Activated CD4-positive, alpha-beta T cell treated with anti-CD3 and anti-CD28 coated beads for 1 hour (primary cell): ENCODE results near the gene IMMP2L.
"Not testable (repeated sequence)": the region's sequence is repeated elsewhere in the genome, so short reads cannot be mapped to it uniquely, and the experiment has no call there.

Experiments
- DNase-seq: peaks from one replicate; pipeline ENCODE4 v3.0.0-alpha.2; 2020

Gene IMMP2L

DNA sequence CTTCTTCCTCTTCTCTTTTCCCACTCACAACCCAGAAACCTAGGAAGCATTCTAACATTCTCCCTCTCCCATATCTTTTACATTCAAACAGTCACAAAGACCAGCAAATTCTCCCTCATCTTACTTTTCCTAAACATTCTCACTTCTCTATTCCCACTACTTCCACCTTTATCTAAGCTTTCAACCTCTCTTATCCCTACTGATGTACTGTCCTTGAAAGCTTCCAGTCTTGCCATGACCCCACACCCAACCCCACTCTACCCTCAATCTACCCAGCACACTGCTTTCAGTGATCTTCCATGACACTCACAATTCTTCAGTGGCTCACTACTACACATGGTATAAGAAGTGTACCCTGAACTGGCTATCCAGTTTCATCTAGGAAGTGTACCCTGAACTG lies 5.3 kb downstream of the IMMP2L start:
- no peak for DNase-seq

DNA sequence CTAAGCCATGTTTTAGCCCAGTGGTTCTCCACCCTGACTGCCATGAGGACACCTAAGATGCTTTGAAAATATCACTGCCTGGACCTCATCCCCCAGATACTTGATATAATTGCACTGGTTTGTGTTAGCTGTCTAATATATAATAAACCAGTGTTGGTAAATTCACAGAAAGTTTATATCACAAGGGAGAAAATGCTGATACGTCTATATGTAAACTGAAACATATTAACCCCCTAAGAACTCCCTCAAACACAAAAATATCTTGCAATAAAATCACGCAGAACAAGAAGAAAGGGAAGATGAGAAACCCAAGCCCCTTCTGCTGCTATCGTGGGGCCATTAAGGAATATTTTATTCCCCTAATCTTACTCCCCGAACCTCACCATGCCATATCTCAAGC lies 8.2 kb downstream of the IMMP2L start:
- no peak for DNase-seq

DNA sequence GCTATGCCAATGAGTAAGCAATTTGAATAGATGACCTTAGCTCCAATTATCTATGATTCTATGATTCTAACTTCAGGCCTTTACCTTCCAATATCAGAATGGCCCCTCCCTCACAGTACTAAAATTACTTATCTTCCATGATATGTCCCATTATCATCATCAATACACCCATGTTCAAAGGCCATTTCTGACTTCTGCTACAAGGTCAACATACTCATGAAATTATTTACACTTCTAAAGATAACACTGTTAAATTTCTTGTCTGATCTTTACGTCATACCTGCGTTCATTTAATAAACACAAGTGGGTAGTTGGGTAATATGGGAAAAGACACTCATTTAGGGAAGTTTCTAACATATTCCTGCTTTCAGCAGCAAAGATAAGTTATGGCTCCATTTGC lies 21.2 kb downstream of the IMMP2L start:
- no peak for DNase-seq

DNA sequence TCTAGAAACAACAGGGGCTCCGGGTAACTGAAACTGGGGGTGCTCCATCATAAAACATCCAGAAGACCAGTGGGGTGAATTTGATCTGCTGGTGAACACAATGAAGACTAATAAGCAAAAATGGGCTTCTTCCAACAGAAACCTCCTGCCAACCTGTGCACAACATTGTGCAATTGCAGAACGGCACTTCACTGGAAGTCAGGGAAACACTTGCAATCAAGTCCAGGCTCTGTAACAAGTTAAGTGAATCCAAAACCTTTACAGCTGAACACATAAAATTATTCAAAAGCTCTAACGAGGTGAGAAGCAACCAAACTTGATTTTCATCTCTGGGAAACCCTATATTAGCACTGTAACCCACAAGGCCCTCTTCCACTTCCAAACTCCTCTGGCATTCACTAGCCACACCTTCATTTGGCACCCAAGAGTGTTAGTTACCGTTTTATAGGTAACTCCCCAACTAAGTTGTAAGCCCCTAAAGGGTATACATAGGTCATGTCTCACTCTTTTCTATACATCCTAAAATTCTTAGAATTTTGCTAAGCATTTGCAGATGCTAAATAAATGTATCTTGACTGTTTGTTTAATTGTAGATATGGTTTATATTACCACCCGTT lies 22.0 kb downstream of the IMMP2L start:
- DNase-seq: no peak

DNA sequence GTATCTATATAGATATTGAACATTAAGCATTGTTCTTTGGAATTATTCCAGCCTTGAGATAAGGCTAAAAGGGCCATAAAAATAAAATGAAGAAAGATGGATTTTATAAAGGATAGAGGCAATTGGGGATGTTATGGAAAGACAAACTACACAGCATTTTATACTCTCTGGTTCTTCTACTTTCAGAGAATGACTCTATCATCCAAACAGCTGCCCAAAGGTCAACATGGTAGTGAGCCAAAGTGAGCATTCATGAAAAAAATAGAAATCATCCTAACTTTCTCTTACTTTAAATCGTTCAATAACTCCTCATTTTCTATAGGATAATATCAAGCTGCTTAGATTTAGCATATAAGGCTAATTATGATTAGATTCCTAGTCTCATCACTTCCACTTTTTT lies 25.2 kb downstream of the IMMP2L start:
- DNase-seq: no peak

DNA sequence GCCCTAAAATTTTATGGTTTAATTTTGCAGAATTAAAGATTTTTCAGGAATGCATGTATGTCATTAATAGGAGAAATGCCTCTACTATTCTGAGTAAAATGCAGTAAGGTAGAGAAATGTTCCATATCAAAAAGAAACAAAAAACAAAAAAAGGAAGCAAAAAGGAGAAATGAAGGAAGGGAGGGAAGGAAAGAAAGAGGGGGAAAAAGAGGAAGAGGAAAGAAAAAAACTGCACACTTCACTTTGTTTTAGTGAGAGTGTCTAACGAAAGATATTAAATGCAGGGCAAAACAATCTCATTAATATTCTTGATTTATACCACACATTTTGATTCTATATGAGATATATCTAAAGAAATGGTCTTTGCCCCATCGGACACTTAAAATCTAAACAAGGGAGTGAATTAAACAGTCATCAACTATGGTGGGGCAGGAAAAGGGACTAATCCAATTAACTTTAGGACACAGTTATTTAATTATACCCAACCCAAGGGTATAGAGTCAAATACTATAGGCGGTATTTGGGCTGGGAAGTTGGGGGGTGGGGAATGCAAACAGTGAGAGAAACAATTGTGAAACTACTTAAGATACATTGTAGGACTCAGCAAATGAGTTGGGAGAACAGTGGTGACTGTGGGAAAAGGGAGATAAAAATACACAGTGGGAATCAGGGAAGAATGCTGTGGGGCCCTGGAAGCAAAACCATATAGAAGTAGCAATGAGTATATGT lies 27.0 kb downstream of the IMMP2L start:
- DNase-seq: no peak

DNA sequence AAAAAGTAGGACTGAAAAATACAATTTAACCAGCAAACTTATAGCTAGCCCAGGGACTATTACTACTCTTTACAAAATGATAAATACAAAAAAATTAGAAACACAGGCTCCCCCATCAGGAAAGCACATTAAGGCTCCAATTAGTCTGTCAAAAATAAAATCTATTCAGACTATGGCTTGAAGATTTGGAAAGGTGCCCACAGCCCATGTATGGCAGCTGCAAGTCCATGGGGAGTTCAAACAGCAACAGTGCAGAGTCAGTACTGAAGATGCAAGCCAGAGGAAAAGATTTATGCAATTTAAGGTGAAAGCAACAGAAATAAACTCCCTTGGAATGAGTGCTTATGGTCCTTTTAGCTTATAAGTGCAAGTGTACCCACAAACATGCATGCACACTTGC lies 29.7 kb downstream of the IMMP2L start:
- no peak for DNase-seq

DNA sequence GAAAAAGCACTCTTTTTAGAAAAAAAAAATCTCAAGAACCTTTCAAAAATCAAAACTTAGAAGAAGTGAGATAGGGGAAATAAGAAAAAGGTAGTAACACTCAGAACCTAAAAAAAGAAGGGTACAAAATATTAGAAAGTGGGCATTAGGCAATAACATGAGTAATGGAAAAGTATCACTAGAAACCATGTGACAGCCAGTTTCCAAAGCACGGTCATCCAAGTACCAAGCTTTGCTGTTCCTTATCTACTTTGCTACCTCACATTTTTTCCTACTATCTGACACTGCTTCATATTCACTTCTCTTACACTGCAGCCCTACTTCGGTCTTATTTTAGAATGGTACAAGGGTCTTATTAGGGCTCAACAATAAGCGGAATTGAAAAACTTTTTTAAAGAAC lies 30.3 kb downstream of the IMMP2L start:
- no peak for DNase-seq

DNA sequence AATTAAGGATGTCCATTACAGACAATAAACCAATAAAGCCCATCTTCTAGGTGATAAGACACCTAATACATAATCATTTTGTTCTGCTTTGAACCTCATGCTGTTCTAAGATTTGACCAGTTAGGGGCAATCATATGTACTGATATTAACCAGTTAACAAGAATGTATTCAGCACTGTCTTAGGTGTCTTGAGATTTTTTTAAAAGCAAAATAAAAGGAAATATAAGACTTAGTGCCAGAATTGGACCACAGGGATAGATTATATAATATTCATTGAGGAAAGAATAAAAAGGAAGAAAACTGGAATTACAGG lies 32.0 kb downstream of the IMMP2L start:
- no peak for DNase-seq

DNA sequence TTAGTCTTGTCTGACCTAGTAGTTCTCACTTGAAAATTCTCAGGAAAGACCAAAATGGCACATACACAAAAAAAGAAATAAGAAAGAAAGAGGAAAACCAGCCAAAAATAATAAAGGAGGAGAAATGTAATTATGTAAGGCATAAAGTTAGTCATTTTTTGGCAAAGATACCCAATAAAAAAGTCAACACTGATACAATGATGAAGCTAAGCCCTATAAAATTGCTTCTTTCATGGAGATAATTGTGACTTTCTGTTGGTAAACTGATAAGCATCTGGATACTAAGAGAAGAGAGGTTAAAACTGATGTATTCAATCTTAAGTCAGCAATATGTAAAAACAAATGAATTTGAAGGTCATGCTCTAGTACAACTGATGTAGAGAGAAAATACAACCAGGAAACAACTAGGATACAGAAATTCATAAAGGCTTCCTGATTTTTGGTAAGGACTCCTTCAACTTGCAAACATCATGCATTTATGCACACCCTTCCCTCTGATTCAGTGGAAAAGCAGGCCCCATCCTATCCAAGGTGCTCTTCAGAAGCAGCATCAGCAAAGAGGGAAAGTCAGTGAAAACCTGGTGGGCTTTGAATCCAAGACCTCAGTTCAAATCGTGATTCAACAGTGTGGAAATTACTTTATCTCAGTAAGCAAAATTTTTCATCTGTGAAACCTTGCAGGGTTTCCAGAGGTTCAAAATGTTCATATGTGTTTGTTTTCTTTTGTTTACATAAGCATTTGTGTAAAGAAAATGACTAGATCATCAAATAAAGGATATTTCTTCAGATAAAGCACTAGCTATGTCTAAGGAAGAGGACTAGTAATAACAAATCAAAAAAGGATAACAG lies 32.6 kb downstream of the IMMP2L start:
- DNase-seq: no peak

DNA sequence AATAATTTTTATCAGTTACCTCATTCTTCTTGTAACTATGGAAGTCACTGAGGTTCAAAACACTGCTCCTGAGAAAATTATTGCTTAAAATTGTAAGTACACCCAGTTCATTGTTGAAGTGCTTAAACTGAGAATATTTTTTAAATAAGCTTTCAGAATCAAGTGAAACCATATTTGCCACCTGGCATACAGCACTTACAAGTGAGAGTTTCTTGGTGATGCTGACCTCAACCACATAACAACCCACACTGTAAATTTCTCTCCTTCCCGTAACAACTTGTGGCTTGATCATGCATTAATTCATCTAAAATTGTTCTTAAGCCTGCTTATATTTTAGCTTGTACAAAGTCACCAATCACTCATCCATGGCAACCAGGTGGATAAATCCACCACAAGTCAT lies 34.0 kb downstream of the IMMP2L start:
- DNase-seq: no peak

DNA sequence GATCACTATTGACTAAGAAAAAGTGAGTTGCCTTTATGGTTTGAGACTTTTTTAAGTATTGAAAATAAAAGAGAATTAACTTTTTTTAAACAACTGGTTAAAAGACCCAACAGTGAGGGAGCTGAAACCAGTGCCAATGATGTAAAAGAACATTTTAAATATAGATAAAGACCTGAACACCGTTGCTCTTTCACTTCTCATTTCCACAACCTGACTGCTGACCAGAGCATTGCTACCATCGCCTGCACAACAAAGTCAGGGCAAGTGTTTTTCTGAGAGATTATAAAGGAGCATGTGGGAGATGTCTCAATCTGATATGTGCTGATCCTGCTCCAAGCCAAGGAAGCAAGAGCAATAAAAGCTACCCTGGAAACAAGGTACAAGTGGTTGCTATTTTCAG lies 34.7 kb downstream of the IMMP2L start:
- no peak for DNase-seq

DNA sequence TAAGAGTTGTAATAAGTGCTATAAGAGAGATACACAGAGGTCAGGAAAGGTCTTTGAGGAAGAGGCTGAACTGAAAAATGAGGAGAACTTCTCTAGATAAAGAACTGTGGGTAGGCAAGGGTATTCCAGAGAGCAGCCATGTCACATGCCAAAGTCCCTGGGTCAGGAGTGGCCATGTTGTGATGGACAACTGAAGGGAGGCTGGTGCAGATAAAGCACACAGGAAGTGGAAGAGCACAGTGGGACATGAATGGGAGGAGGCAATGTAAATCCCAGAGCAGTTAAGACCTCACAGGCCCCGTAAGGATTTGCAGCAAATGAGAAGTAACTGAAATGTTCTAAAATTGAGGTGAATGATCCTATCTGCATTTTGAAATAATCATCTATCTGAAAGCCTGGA lies 37.2 kb downstream of the IMMP2L start:
- no peak for DNase-seq

DNA sequence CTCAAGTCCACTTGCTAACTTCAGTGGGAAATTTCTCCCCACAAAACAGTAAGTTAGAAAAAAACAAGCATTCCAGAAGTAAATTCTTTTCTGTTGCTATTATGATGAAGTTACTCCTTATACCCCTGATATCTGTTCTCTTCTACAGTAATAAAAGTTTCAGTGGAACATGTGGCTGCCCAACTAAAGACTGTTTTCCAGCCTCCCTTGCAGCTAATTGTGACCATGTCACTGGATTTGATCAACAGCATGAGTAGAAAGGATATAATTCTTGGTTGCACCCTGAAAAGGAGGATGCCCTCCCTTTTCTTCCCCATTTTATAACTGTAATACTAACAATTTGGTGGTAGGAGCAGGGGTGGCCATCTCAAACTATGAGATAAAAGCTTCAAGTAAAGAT lies 40.6 kb downstream of the IMMP2L start:
- DNase-seq: no peak

DNA sequence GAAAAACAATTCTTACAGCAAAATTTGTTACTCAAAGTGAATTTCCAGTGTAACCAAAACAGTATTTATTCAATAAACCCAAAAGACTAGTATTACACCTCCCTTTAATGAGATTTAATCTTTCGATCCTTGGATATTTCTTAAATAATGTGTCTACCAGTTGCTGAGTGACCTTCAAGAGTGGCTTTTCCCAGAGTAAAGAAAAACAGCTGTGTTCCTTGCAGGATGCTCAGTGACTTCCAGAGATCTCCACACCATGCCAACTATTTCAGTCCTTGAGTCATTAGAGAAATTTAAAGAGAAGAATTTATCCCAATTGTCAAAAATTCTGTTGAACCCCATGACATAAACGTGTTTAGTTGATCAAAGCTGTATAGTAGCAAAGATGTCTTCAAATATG lies 44.0 kb downstream of the IMMP2L start:
- DNase-seq: no peak

DNA sequence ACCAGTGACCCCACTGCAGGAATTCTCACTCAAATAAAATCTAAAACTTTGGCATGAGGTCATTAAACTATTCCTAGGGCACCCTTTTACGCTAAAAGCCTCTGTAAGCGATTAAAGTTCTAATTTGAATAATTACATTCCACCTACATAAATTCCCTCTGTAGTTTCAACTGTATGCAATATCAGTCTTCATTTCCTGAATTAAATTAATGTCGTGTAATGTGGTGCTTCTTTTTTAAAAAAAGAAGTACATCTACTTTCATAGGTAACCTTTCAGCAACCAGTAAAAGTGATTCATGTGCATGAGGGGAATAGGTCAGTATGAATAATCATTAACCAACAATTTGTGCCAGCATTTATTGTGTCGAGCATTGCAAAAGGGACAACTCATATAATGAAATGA lies 44.7 kb downstream of the IMMP2L start:
- no peak for DNase-seq

DNA sequence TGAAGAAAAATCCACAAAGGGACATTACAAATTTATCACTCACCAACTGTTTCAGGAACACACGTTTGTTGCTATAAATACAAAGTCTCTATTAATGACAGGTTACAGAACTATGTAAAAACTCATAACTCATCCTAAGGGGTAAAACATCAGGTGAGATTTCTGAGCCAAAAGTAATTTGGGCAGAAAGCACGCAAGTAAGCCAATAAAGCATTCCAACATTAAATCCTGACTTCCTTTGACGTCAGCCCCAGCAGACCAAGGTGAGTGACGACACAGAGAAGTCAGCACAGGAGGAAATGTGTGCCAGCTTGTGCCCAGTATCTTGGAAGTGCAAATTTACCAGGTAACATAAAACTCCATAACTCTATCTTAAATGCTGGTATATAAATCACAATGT lies 45.7 kb downstream of the IMMP2L start:
- no peak for DNase-seq

DNA sequence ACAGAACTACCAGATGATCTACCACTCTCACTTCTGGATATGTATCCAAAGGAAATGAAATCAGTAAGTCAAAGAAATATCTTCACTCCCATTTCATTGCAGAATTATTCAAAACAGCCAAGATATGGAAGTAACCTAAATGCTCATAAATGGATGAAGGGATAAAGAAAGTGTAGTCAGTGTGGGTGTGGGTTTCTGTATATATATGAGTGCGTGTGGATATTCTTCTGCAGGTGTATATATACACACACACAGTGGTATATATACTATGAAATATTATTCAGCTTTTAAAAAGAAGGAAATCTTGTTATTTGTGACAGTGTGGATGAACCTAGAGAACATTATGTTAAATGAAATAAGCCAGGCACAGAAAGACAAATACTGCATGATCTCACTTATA lies 48.7 kb downstream of the IMMP2L start:
- DNase-seq: no peak

DNA sequence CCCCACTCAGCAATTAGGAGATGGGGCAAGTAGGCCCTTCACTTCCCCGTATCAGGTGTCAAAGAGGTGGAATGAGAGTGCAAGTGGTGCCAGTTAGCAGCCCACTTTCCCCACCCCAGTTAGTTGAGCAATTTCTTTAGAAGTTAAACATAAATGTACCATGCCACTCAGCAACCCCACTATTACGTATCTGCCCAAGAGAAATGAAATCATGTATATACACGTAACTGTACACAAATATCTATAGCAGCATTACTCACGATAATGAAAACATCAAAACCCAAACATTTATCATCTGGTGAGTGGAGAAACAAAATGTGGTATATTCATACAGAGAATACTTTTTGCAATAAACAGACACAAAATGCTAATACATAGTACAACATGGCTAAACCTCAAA lies 50.4 kb downstream of the IMMP2L start:
- no peak for DNase-seq

DNA sequence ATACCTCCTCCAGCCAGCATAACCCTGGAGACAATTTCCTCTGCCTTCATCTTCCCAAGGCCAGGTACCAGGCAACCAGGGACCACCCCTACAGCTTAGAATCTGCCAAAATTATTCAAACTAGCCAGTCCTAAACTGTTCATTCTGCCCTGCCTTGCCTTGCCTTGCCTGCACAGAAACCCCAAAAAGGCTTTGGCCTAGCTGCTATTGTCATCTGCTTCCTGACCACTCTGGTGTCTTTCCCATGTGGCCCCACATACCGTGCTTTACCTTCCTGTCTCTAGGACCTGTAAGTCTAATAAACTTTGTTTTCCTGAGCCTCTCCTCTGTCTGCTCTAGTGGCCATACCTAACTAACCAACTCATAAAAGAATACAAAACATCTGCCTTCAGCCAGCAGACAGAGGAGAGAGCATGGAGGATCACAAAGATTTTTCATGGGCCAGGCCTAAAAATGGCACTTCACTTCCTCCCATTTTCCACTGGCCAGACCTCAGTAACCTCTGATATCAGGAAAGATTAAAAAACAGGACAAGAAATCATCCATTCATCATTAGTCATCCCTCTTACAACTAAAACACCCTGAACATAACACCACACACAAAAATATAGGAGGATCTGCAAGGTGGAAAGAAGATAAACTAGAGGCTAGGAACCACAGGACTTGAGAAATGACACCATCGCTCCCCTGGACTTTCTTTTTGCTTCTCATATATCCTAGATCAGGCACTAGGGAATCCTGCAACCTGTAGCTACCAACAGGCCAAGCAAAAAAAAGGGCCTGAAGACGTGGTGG lies 51.5 kb downstream of the IMMP2L start:
- DNase-seq: no peak

DNA sequence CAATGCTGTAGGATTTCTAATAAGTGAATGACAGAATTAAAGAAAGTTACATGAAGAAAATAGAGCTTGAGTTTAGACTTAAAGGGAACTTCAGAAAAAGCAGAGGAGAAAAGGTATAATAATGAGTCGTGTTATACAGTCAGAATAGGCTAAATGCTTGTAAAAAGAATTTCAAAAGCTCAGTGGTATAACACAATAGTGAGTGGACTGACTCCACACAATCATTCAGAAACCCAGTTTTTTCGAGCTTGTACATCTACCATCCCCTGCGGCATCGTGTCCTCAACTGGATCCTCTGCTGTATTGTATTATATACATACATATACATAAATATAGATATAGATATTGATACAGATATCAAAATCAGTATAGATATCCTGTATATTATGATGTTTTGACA lies 52.2 kb downstream of the IMMP2L start:
- no peak for DNase-seq

DNA sequence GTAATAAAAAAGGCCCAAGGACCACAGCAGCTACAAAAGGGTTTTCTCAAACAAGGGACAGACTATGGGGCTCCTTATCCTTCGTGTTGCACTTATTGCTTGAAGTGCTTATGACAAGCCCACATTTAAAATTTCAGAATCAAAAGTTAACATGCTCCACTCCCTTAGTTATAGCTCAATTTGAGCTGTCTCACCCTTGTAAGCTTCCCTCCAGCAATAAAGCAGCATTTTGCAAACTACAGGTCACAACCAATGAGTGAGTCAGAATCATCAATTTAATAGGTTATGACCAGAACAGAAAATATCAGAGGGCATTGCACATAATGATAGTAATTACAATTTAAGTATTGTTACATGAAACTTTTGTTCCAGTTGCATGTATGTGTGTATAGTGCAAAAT lies 53.0 kb downstream of the IMMP2L start:
- DNase-seq: no peak

DNA sequence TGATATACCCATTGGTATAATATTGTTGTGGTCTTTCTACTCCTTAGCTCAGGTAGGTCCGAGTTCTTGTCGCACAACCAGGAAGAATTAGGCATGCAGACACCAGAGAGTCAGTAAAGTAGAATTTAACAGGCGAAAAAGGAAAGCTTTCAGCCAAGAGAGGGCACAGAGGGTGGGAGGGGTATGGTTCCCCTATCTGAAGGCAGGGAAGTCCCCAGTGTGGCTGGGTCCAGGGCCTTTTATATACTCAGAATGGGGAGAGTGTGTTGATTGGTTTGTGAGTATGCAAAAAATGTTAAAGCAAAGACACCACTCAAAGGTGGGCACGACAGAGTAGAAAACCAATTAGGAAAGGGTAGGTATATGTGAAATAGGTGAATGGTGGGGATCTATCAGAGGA lies 53.9 kb downstream of the IMMP2L start:
- no peak for DNase-seq

DNA sequence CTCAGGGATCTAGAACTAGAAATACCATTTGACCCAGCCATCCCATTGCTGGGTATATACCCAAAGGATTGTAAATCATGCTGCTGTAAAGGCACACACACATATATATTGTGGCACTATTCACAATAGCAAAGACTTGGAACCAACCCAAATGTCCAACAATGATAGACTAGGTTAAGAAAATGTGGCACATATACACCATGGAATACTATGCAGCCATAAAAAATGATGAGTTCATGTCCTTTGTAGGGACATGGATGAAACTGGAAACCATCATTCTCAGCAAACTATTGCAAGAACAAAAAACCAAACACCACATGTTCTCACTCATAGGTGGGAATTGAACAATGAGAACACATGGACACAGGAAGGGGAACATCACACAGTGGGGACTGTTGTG lies 56.9 kb downstream of the IMMP2L start:
- not testable (repeated sequence) for DNase-seq
